ENCODE data around the gene HAS3. TPM values are rescaled to one million over a fixed set of nuclear protein-coding genes. Genes with fewer than 3 reads are reported as not detected.

The HAS3 gene, protein sequence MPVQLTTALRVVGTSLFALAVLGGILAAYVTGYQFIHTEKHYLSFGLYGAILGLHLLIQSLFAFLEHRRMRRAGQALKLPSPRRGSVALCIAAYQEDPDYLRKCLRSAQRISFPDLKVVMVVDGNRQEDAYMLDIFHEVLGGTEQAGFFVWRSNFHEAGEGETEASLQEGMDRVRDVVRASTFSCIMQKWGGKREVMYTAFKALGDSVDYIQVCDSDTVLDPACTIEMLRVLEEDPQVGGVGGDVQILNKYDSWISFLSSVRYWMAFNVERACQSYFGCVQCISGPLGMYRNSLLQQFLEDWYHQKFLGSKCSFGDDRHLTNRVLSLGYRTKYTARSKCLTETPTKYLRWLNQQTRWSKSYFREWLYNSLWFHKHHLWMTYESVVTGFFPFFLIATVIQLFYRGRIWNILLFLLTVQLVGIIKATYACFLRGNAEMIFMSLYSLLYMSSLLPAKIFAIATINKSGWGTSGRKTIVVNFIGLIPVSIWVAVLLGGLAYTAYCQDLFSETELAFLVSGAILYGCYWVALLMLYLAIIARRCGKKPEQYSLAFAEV
- total RNA-seq (2022) (8.3 TPM in 2 replicates), Bru-seq, nascent RNA (percentile 51 among the genes with signal in this experiment), BruChase-seq, experiment 1, labeled RNA remaining after a 2-hour chase (percentile 64 among the genes with signal in this experiment), BruChase-seq, experiment 2, labeled RNA remaining after a 6-hour chase (percentile 49 among the genes with signal in this experiment)
- long read RNA-seq, partial matches to known transcripts, result 0 of 3 reads
- long read RNA-seq, other reads (novel, unspliced or antisense), result 3 of 3 reads

DNA sequence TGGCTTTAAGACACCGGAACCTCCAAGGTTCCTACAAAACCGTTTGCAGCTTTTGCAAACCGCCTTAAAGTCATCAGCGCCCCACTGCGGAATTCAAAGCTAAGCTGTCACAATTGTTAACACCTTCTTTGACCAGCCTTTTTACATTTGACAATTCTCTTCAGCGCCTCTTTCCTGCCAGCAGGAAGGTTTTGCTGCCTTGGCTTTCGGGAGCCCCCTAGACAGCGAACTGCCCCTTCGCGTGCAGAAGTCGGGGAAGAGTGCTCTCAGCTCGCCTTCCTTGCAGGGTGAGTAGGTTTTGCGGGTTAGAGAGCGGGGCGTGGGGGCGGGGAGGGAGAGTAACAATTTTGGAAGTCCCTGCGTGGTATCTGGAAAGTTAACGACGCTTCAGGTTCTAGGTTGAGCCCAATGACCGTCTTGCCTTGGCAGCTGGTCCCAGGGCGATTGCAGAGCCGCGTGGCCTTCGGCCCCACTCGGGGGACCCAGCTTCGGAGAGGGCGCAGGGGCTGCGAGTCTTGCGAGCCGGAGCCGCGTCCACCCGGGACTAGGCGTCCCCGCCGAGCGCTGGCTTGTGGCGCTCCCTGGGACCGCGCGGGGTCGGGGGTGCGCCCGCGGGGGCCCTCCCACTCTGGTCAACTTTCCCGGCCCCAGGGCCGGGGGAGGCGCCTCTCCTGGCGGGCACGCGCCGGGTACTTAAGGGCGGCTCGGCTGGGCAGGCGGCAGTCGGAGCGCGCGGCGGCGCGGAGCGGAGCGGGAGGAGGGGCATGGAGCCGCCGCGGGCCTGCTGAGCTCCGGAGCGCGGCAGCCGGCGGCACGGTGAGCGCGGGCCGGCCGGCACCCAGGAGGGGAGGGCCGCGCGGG lies at the start of gene HAS3:
HAS3 (plus strand) TSS at position 153 of the 861 bp plus-strand sequence. CDS start 3,743 bp downstream, outside the sequence.
- Histone ChIP-seq H3K9me3 (no peaks in the 10 kb centered on the region), H3K36me3 (ENCODE audit: control insufficient read depth, insufficient read depth, low read length) (no peaks in the 10 kb centered on the region), H3K4me3 (ENCODE audit: low read depth, low read length) (peak within 1 kb of the TSS; percentile 50), H3K4me1 (peaks cover 9% of the 10 kb centered on the region), H3K27me3 (replicated peaks; ENCODE audit: control insufficient read depth, insufficient read depth, low read length) (no peaks in the 10 kb centered on the region)
- Mint-ChIP-seq H3K4me3 (ENCODE audit: unreplicated experiment) (peak within 1 kb of the TSS; percentile 92), H3K9me3 (ENCODE audit: unreplicated experiment) (no peaks in the 10 kb centered on the region), H3K4me1 (ENCODE audit: low read depth, unreplicated experiment) (peaks cover 19% of the 10 kb centered on the region), H3K27ac (ENCODE audit: unreplicated experiment) (peak within 1 kb of the TSS; percentile 61), H3K27me3 (ENCODE audit: insufficient read depth, unreplicated experiment) (no peaks in the 10 kb centered on the region), H3K36me3 (ENCODE audit: insufficient read depth, unreplicated experiment) (peaks cover 9% of the 10 kb centered on the region)
- no TSS peak for BruUV-seq (replicated peaks)
- DNase-seq, result peak; percentile 73 to 89
- POLR2A ChIA-PET, result interaction anchor here (0.6 to 1.3 kb wide), 5 partner anchors 34 to 578 kb away, joined by 3 to 9 read pairs (median 3); no protein-coding TSS in a partner anchor
- CTCF ChIA-PET, result interaction anchor here (0.5 to 2.1 kb wide), 17 partner anchors 10 to 728 kb away, joined by 3 to 15 read pairs (median 4); no protein-coding TSS in a partner anchor
- intact Hi-C loops (cut with micrococcal nuclease; ENCODE audit: unreplicated experiment), result loop anchor here (1.0 to 10.0 kb wide), 4 partner anchors 110 to 571 kb away; partner anchors contain the start of gene ZFP90
- TF ChIP-seq, protein P1, sequence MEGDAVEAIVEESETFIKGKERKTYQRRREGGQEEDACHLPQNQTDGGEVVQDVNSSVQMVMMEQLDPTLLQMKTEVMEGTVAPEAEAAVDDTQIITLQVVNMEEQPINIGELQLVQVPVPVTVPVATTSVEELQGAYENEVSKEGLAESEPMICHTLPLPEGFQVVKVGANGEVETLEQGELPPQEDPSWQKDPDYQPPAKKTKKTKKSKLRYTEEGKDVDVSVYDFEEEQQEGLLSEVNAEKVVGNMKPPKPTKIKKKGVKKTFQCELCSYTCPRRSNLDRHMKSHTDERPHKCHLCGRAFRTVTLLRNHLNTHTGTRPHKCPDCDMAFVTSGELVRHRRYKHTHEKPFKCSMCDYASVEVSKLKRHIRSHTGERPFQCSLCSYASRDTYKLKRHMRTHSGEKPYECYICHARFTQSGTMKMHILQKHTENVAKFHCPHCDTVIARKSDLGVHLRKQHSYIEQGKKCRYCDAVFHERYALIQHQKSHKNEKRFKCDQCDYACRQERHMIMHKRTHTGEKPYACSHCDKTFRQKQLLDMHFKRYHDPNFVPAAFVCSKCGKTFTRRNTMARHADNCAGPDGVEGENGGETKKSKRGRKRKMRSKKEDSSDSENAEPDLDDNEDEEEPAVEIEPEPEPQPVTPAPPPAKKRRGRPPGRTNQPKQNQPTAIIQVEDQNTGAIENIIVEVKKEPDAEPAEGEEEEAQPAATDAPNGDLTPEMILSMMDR (IDR thresholded peaks at IDR 0.05; ENCODE audit: insufficient read depth in 1 of 2, low read depth in 1 of 2, low read length in 1 of 2, severe bottlenecking in 1 of 2, unreplicated experiment in 1 of 2), result peak; percentile 33 to 60

DNA sequence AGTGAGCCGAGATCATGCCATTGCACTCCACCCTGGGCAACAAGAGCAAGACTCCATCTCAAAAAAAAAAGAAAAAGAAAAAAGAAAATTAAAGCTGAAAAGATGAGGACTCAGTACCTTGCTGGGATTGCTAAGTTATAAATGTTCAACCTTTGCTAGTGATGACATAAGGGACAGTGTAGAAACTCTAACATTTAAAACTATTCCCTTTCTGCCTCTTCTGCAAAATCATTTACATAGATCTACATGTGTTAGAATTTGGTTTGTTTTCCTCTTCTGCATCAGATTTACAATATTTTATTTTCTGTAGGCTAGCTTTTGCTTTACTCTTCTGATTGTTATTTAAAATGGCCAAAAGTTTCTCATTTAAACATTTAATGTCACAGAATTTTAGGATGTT lies 49.5 kb upstream of the HAS3 start:
- no peaks in the 10 kb centered on the region for H3K4me1 Mint-ChIP-seq (ENCODE audit: low read depth, unreplicated experiment)
- ChIA-PET CTCF (no interaction called here), POLR2A (no interaction called here)
- no peaks in the 10 kb centered on the region for H3K36me3 Mint-ChIP-seq (ENCODE audit: insufficient read depth, unreplicated experiment)
- H3K27me3 Mint-ChIP-seq (ENCODE audit: insufficient read depth, unreplicated experiment), result no peaks in the 10 kb centered on the region
- DNase-seq, result no peak
- intact Hi-C loops (cut with micrococcal nuclease; ENCODE audit: unreplicated experiment), result no loop called here
- Histone ChIP-seq H3K27me3 (replicated peaks; ENCODE audit: control insufficient read depth, insufficient read depth, low read length) (no peaks in the 10 kb centered on the region), H3K4me3 (ENCODE audit: low read depth, low read length) (no peak overlapping the region), H3K36me3 (ENCODE audit: control insufficient read depth, insufficient read depth, low read length) (no peaks in the 10 kb centered on the region), H3K9me3 (no peaks in the 10 kb centered on the region), H3K4me1 (no peaks in the 10 kb centered on the region)
- no peak overlapping the region for H3K4me3 Mint-ChIP-seq (ENCODE audit: unreplicated experiment)
- TF ChIP-seq, protein P1 (IDR thresholded peaks at IDR 0.05; ENCODE audit: insufficient read depth in 1 of 2, low read depth in 1 of 2, low read length in 1 of 2, severe bottlenecking in 1 of 2, unreplicated experiment in 1 of 2), result no peak
- no peaks in the 10 kb centered on the region for H3K9me3 Mint-ChIP-seq (ENCODE audit: unreplicated experiment)
- BruUV-seq (replicated peaks), result no TSS peak
- no peak overlapping the region for H3K27ac Mint-ChIP-seq (ENCODE audit: unreplicated experiment)

Measured in Caco-2 (cell line).